Kidney epithelial cell (primary cell): Measurements from ENCODE around the gene SLC6A12. TPM values are rescaled to one million over a fixed set of nuclear protein-coding genes. Genes with fewer than 3 reads are reported as not detected.

ENCODE experiments used
- DNase-seq: peaks from one replicate; pipeline ENCODE4 v3.0.0-alpha.2; 2010; ENCODE audit warnings: low read depth
- H3K27me3 ChIP-seq: 2 replicates; pipeline ENCODE4 v1.6.0; 2011; ENCODE audit warnings: low read length; ENCODE audit not compliant: control insufficient read depth, insufficient read depth
- H3K36me3 ChIP-seq: 2 replicates; pipeline ENCODE4 v1.5.1; 2011; ENCODE audit warnings: low read length; ENCODE audit not compliant: control insufficient read depth, insufficient read depth
- H3K4me3 ChIP-seq: 2 replicates; pipeline ENCODE4 v1.5.1; 2011; ENCODE audit warnings: low read depth, mild to moderate bottlenecking, control low read depth, low read length
- CTCF ChIP-seq: IDR thresholded peaks from 2 replicates; pipeline ENCODE4 v1.5.1; 2011; ENCODE audit warnings: mild to moderate bottlenecking, moderate library complexity, low read length, control low read depth, inconsistent platforms; ENCODE audit not compliant: insufficient read depth, poor library complexity, severe bottlenecking
- total RNA-seq: library from RNA; depleted of rRNA; stranded (reverse); fragments of >200 nt; gene quantifications from 2 replicates; pipeline ENCODE4 v1.2.3, GENCODE V29; 2015

The SLC6A12 gene
- total RNA-seq, 1 donor from 2014 or later: not detected

GRCh38 chr12:233615-233968 lies 19.6 kb upstream of the SLC6A12 start:
- H3K27me3 ChIP-seq: peaks cover 25% of the 10 kb centered on the region
- no peak for DNase-seq
- H3K36me3 ChIP-seq: no peaks in the 10 kb centered on the region
- H3K4me3 ChIP-seq: no peak overlapping the region
- no peak for TF ChIP-seq CTCF

GRCh38 chr12:232731-233614 lies 19.0 kb upstream of the SLC6A12 start:
- no peak for TF ChIP-seq CTCF
- H3K4me3 ChIP-seq: no peak overlapping the region
- H3K27me3 ChIP-seq: peaks cover 29% of the 10 kb centered on the region
- H3K36me3 ChIP-seq: no peaks in the 10 kb centered on the region
- DNase-seq: no peak

- TF ChIP-seq CTCF: no peak
- H3K36me3 ChIP-seq: no peaks in the 10 kb centered on the region
- no peak for DNase-seq
- H3K4me3 ChIP-seq: no peak overlapping the region
- H3K27me3 ChIP-seq: peaks cover 29% of the 10 kb centered on the region
These were observed 17.1 kb upstream of the SLC6A12 start for GRCh38 chr12:230925-231671.

GRCh38 chr12:229441-230191 lies 15.7 kb upstream of the SLC6A12 start:
- Histone ChIP-seq H3K4me3 (no peak overlapping the region), H3K36me3 (no peaks in the 10 kb centered on the region), H3K27me3 (peaks cover 29% of the 10 kb centered on the region)
- TF ChIP-seq CTCF: no peak
- DNase-seq: no peak

- Histone ChIP-seq H3K36me3 (no peaks in the 10 kb centered on the region), H3K4me3 (no peak overlapping the region), H3K27me3 (peaks cover 30% of the 10 kb centered on the region)
- DNase-seq: no peak
- no peak for TF ChIP-seq CTCF
These were observed 14.9 kb upstream of the SLC6A12 start for GRCh38 chr12:228846-229200.
